Endothelial cell of umbilical vein (primary cell): ENCODE measurements around the gene SLC31A2. TPM values are rescaled to one million over a fixed set of nuclear protein-coding genes. Genes with fewer than 3 reads are reported as not detected.

Experiments used
- BruUV-seq: library from RNA; stranded (reverse); fragments of 400-500 nt; replicated peaks from 2 replicates; lab custom pipeline; 2021; lab: Mats Ljungman, UMichigan
- CTCF ChIA-PET: fragments of 300-600, 350-600 bp; sonication (Branson Sonifier 250); formaldehyde crosslinking; loops from one replicate; lab custom pipeline; 2021; ENCODE audit warnings: antibody characterized with exemption, inconsistent platforms; lab: Charles Lee
- POLR2A ChIA-PET: fragments of 300-600, 350-600 bp; sonication (Branson Sonifier 250); formaldehyde crosslinking; loops from one replicate; lab custom pipeline; 2021; ENCODE audit warnings: antibody characterized with exemption, inconsistent platforms; lab: Charles Lee
- DNase-seq: peaks from one replicate; pipeline ENCODE4 v3.0.0-alpha.2; 2011; ENCODE audit warnings: low read depth, low spot score
- FAIRE-seq: peaks from 2 replicates; lab custom pipeline; 2011; peaks lifted over from hg19 to GRCh38; lab: Jason Lieb, UNC
- H2AFZ ChIP-seq: 2 replicates; pipeline ENCODE4 v1.6.0; 2012; ENCODE audit warnings: low read depth, low read length, control low read depth, inconsistent platforms
- H3K27ac ChIP-seq: 2 replicates; pipeline ENCODE4 v1.5.1; 2011; ENCODE audit warnings: low read depth, mild to moderate bottlenecking, control low read depth, low read length, moderate library complexity; ENCODE audit not compliant: insufficient read depth
- H3K27me3 ChIP-seq, 2 experiments: 2 replicates each; pipeline versions ENCODE4 v1.6.0 to v1.6.1; 2011; ENCODE audit warnings: low read length in 2 of 2, mixed read lengths in 1 of 2; ENCODE audit not compliant: control insufficient read depth in 2 of 2, insufficient read depth in 2 of 2
- H3K36me3 ChIP-seq, 2 experiments: 2 replicates in 1 of 2; 3 replicates in 1 of 2; pipeline ENCODE4 v1.5.1; 2011; ENCODE audit warnings: low read length in 2 of 2, mild to moderate bottlenecking in 1 of 2, moderate library complexity in 1 of 2; ENCODE audit not compliant: control insufficient read depth in 2 of 2, insufficient read depth in 2 of 2; ENCODE audit errors: extremely low read depth in 1 of 2
- H3K4me1 ChIP-seq: 3 replicates; pipeline ENCODE4 v1.5.1; 2011; ENCODE audit warnings: mild to moderate bottlenecking, low read length; ENCODE audit not compliant: control insufficient read depth, insufficient read depth; ENCODE audit errors: extremely low read depth
- H3K4me2 ChIP-seq: 2 replicates; pipeline ENCODE4 v1.6.1; 2011; ENCODE audit warnings: low read length, control low read depth, mixed read lengths; ENCODE audit not compliant: insufficient read depth
- H3K4me3 ChIP-seq, 3 experiments: fragments of 200-600 bp in 1 of 3; sonication (generic), shearing (Covaris generic) in 1 of 3; replicated peaks in 1 of 3; 2 replicates each; pipeline ENCODE4 v1.5.1; 2011 to 2016; ENCODE audit warnings: control low read depth in 3 of 3, low read length in 3 of 3, mild to moderate bottlenecking in 2 of 3, inconsistent platforms in 1 of 3, low read depth in 1 of 3, moderate library complexity in 1 of 3; ENCODE audit not compliant: insufficient read depth in 1 of 3
- H3K79me2 ChIP-seq: 2 replicates; pipeline ENCODE4 v1.6.0; 2012; ENCODE audit warnings: low read length, inconsistent platforms; ENCODE audit not compliant: control insufficient read depth, insufficient read depth
- H3K9ac ChIP-seq: replicated peaks from 2 replicates; pipeline ENCODE3; 2011; ENCODE audit warnings: low read length, control low read depth; ENCODE audit not compliant: insufficient read depth; ENCODE audit errors: extremely low read depth
- H3K9me1 ChIP-seq: replicated peaks from 3 replicates; pipeline ENCODE4 v1.6.0; 2011; ENCODE audit warnings: mild to moderate bottlenecking, low read length; ENCODE audit not compliant: control insufficient read depth, insufficient read depth; ENCODE audit errors: extremely low read depth
- H3K9me3 ChIP-seq: replicated peaks from 2 replicates; pipeline ENCODE4 v1.5.1; 2012; ENCODE audit warnings: low read length, inconsistent platforms; ENCODE audit not compliant: control insufficient read depth, insufficient read depth
- H4K20me1 ChIP-seq: replicated peaks from 2 replicates; pipeline ENCODE3; 2011; ENCODE audit warnings: mild to moderate bottlenecking, low read length; ENCODE audit not compliant: control insufficient read depth, insufficient read depth; ENCODE audit errors: extremely low read depth
- EZH2 ChIP-seq: IDR thresholded peaks from 2 replicates; pipeline ENCODE4 v1.6.1; 2012; ENCODE audit warnings: borderline replicate concordance, low read depth, mild to moderate bottlenecking, moderate library complexity, low read length, inconsistent platforms; ENCODE audit not compliant: severe bottlenecking
- FOS ChIP-seq: IDR thresholded peaks from 2 replicates; pipeline ENCODE4 v1.6.1; 2011; ENCODE audit warnings: mild to moderate bottlenecking, low read length, moderate library complexity, borderline replicate concordance; ENCODE audit not compliant: insufficient read depth
- GATA2 ChIP-seq: IDR thresholded peaks from 2 replicates; pipeline ENCODE4 v1.7.0; 2011; ENCODE audit warnings: low read depth, mild to moderate bottlenecking, moderate library complexity, mixed read lengths, low read length; ENCODE audit not compliant: insufficient read length, insufficient read depth
- JUN ChIP-seq: IDR thresholded peaks from 2 replicates; pipeline ENCODE4 v1.6.1; 2011; ENCODE audit warnings: borderline replicate concordance, low read depth; ENCODE audit not compliant: insufficient read length, insufficient read depth
- MYC ChIP-seq: IDR thresholded peaks from one replicate; pipeline ENCODE4 v1.6.1; 2011; ENCODE audit warnings: mild to moderate bottlenecking, low read depth, low read length
- POLR2A ChIP-seq: IDR thresholded peaks from 2 replicates; pipeline ENCODE4 v1.6.1; 2012; ENCODE audit warnings: low read depth, mild to moderate bottlenecking, control low read depth, low read length
- POLR2AphosphoS5 ChIP-seq: IDR thresholded peaks from 2 replicates; pipeline ENCODE4 v1.6.1; 2012; ENCODE audit warnings: low read depth, mild to moderate bottlenecking, control low read depth, low read length, moderate library complexity; ENCODE audit not compliant: insufficient read depth
- dilution Hi-C: fragments of 300-500 bp; cut with MboI; formaldehyde crosslinking; loops from one replicate; pipeline ENCODE4 v1.15.0; 2019; ENCODE audit warnings: low sequenced_read_pairs; ENCODE audit not compliant: extremely low pct_ligation_motif_present
- intact Hi-C: fragments of 100-400 bp; cut with micrococcal nuclease; formaldehyde crosslinking; loops from one replicate; pipeline ENCODE4 v1.10.0; 2022
- polyA plus RNA-seq, 4 experiments: library from polyadenylated mRNA; depleted of rRNA in 3 of 4; stranded (reverse) in 3 of 4; unstranded in 1 of 4; fragments of >200 nt; gene quantifications; 2 replicates each; pipeline versions ENCODE4 v1.2.1 to v1.2.3, GENCODE V29; 2011 to 2012; ENCODE audit warnings: missing spikeins in 1 of 4
- total RNA-seq: library from RNA; stranded (reverse); gene quantifications from 2 replicates; pipeline ENCODE4 v1.2.3, GENCODE V29; 2021
- TF ChIP-seq, protein P1 (sequence below), 2 donors: IDR thresholded peaks; 1 replicate in 1 of 2; 2 replicates in 1 of 2; pipeline ENCODE4 v1.5.1; 2011; ENCODE audit warnings: low read length in 2 of 2, mild to moderate bottlenecking in 2 of 2, moderate library complexity in 2 of 2, control low read depth in 1 of 2, inconsistent platforms in 1 of 2, low read depth in 1 of 2; ENCODE audit not compliant: insufficient read depth in 1 of 2; ENCODE audit errors: extremely low read depth in 1 of 2
- TF ChIP-seq, protein P2 (sequence below): IDR thresholded peaks from 2 replicates; pipeline ENCODE4 v1.6.1; 2011; ENCODE audit not compliant: insufficient read depth, insufficient read length

Gene SLC31A2
- total and polyA plus RNA-seq, 2 donors (not counting 3 experiments of a cell fraction or from before 2014, with no cell fraction given), result 3.7 to 9.8 TPM

DNA sequence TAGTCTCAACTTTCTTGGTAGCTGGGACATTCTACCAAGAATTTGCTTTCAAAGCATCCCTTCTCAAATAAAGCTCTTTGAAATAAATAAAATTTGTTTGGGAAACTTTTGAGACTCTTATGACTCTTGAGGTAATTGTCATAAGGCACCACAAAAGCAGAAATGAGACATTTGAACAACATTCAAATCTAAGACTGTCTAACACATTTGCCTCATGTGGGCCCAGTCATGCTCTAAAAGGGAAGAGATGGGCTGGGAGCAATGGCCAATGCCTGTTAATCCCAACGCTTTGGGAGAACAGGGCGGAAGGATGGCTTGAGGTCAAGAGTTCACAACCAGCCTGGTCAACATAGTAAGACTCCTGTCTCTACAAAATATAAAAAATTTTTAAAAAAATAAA, 26.4 kb downstream of the SLC31A2 start:
- ChIA-PET POLR2A (no interaction called here), CTCF (interaction anchor here (2.5 kb wide), 1 partner anchor 12 kb away, joined by 8 read pairs; no protein-coding TSS in a partner anchor)
- FAIRE-seq (no peak), DNase-seq (no peak)
- BruUV-seq, result no TSS peak
- intact Hi-C loops (no loop called here), dilution Hi-C loops (no loop called here)
- Histone ChIP-seq H3K79me2 (no peaks in the 10 kb centered on the region), H3K9me3 (no peaks in the 10 kb centered on the region), H3K27ac (no peak overlapping the region), H3K4me1 (peaks cover 7% of the 10 kb centered on the region), H3K4me3 (no peak overlapping the region), H3K4me2 (no peak overlapping the region), H4K20me1 (no peaks in the 10 kb centered on the region), H3K9ac (no peak overlapping the region), H2AFZ (no peak overlapping the region), H3K9me1 (no peaks in the 10 kb centered on the region), H3K36me3 (peaks cover 20 to 36% of the 10 kb centered on the region in 2 experiments), H3K27me3 (no peaks in the 10 kb centered on the region)
- TF ChIP-seq EZH2, result no peak
- no peak for TF ChIP-seq POLR2A
- TF ChIP-seq MYC, result no peak
- no peak for TF ChIP-seq FOS
- TF ChIP-seq, protein P1, sequence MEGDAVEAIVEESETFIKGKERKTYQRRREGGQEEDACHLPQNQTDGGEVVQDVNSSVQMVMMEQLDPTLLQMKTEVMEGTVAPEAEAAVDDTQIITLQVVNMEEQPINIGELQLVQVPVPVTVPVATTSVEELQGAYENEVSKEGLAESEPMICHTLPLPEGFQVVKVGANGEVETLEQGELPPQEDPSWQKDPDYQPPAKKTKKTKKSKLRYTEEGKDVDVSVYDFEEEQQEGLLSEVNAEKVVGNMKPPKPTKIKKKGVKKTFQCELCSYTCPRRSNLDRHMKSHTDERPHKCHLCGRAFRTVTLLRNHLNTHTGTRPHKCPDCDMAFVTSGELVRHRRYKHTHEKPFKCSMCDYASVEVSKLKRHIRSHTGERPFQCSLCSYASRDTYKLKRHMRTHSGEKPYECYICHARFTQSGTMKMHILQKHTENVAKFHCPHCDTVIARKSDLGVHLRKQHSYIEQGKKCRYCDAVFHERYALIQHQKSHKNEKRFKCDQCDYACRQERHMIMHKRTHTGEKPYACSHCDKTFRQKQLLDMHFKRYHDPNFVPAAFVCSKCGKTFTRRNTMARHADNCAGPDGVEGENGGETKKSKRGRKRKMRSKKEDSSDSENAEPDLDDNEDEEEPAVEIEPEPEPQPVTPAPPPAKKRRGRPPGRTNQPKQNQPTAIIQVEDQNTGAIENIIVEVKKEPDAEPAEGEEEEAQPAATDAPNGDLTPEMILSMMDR (IDR thresholded peaks at IDR 0.05; ENCODE audit: extremely low read depth in 1 of 2, insufficient read depth in 1 of 2, low read depth in 1 of 2, low read length in 2 of 2), result no peak
- TF ChIP-seq, protein P2, sequence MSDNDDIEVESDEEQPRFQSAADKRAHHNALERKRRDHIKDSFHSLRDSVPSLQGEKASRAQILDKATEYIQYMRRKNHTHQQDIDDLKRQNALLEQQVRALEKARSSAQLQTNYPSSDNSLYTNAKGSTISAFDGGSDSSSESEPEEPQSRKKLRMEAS, result no peak
- TF ChIP-seq GATA2, result no peak
- no peak for TF ChIP-seq POLR2AphosphoS5
- no peak for TF ChIP-seq JUN
